K562 (cell line): ENCODE data around the gene KCNQ2. TPM values are rescaled to one million over a fixed set of nuclear protein-coding genes. Genes with fewer than 3 reads are reported as not detected.

Source experiments
- ATAC-seq: fragments of 200-7000 bp; cut with Tn5 transposase; 3 replicates; pipeline ENCODE4 v1.9.1; 2020; ENCODE audit warnings: moderate library complexity
- BruUV-seq: library from RNA; stranded (reverse); fragments of 400-500 nt; replicated peaks from 2 replicates; lab custom pipeline; 2021; lab: Mats Ljungman, UMichigan
- CTCF ChIA-PET: fragments of 300-600 bp; formaldehyde crosslinking; extraction: SDS; loops from one replicate; lab custom pipeline; 2021; ENCODE audit warnings: low intra/inter-chr PET ratio; lab: Yijun Ruan, JAX
- POLR2A ChIA-PET: fragments of 300-600, 350-650 bp; sonication (Branson Sonifier 250); formaldehyde crosslinking; extraction: SDS; loops from one replicate; lab custom pipeline; 2021; ENCODE audit warnings: antibody characterized with exemption, inconsistent platforms; lab: Yijun Ruan, JAX
- DNase-seq, 4 experiments: peaks; one replicate each; pipeline versions ENCODE4 v3.0.0 to v3.0.0-alpha.2; 2011 to 2018; ENCODE audit warnings: low spot score in 3 of 4, mixed read lengths in 3 of 4; ENCODE audit errors: extremely low read depth in 1 of 4
- FAIRE-seq: peaks from 2 replicates; lab custom pipeline; 2011; peaks lifted over from hg19 to GRCh38; lab: Jason Lieb, UNC
- H2AFZ ChIP-seq: 2 replicates; pipeline ENCODE4 v1.6.0; 2011; ENCODE audit warnings: low read depth, low read length, control low read depth, inconsistent platforms
- H3K27ac ChIP-seq: fragments of 200-600 bp; 3 replicates; pipeline ENCODE4 v1.8.0; 2011; ENCODE audit warnings: low read depth, mild to moderate bottlenecking, control low read depth, inconsistent platforms, low read length, moderate library complexity, mixed read lengths; ENCODE audit errors: extremely low read depth
- H3K27me3 ChIP-seq, 2 experiments: fragments of 300-600 bp in 1 of 2; 2 replicates in 1 of 2; 3 replicates in 1 of 2; pipeline versions ENCODE4 v1.6.0 to v1.8.0; 2011; ENCODE audit warnings: inconsistent platforms in 2 of 2, low read length in 2 of 2, mild to moderate bottlenecking in 1 of 2, mixed read lengths in 1 of 2, moderate library complexity in 1 of 2; ENCODE audit not compliant: control insufficient read depth in 2 of 2, insufficient read depth in 2 of 2
- H3K36me3 ChIP-seq: fragments of 300-600 bp; 3 replicates; pipeline ENCODE4 v1.8.0; 2011; ENCODE audit warnings: mild to moderate bottlenecking, low read length, inconsistent platforms; ENCODE audit not compliant: control insufficient read depth, insufficient read depth
- H3K4me1 ChIP-seq, 2 experiments: fragments of 200-600 bp in 1 of 2; replicated peaks in 1 of 2; 2 replicates in 1 of 2; 3 replicates in 1 of 2; pipeline versions ENCODE4 v1.5.1 to v1.8.0; 2011; ENCODE audit warnings: inconsistent platforms in 2 of 2, low read length in 2 of 2, mild to moderate bottlenecking in 1 of 2, mixed read lengths in 1 of 2, moderate library complexity in 1 of 2; ENCODE audit not compliant: control insufficient read depth in 2 of 2, insufficient read depth in 2 of 2
- H3K4me2 ChIP-seq: 2 replicates; pipeline ENCODE4 v1.6.1; 2011; ENCODE audit warnings: low read length, control low read depth, inconsistent platforms, mixed read lengths; ENCODE audit not compliant: insufficient read depth
- H3K4me3 ChIP-seq: fragments of 200-600 bp; sonication (generic), shearing (Covaris generic); 2 replicates; pipeline ENCODE4 v1.5.1; 2016; ENCODE audit warnings: control low read depth, inconsistent platforms
- H3K79me2 ChIP-seq: fragments of 200-600 bp; 3 replicates; pipeline ENCODE4 v1.8.0; 2011; ENCODE audit warnings: low read length, inconsistent platforms; ENCODE audit not compliant: control insufficient read depth, insufficient read depth
- H3K9ac ChIP-seq, 2 experiments: 2 replicates each; pipeline versions ENCODE4 v1.6.0 to v1.6.1; 2011; ENCODE audit warnings: low read depth in 2 of 2, low read length in 2 of 2, control low read depth in 1 of 2, inconsistent platforms in 1 of 2, mild to moderate bottlenecking in 1 of 2, mixed read lengths in 1 of 2; ENCODE audit not compliant: insufficient read depth in 1 of 2
- H3K9me1 ChIP-seq: one replicate; pipeline ENCODE4 v1.6.0; 2011; ENCODE audit warnings: inconsistent platforms, mild to moderate bottlenecking, low read length, moderate library complexity; ENCODE audit not compliant: control insufficient read depth, insufficient read depth
- H3K9me3 ChIP-seq: replicated peaks from 2 replicates; pipeline ENCODE4 v1.5.1; 2011; ENCODE audit warnings: low read depth, low read length, inconsistent platforms; ENCODE audit not compliant: control insufficient read depth, insufficient read depth
- H4K20me1 ChIP-seq: replicated peaks from 2 replicates; pipeline ENCODE4 v1.6.1; 2011; ENCODE audit warnings: low read length, inconsistent platforms, mixed read lengths; ENCODE audit not compliant: control insufficient read depth, insufficient read depth
- ATF3 ChIP-seq, 2 experiments: fragments of 450-650 bp in 1 of 2; sonication (generic) in 1 of 2; formaldehyde crosslinking in 1 of 2; IDR thresholded peaks in 1 of 2; conservative IDR thresholded peaks in 1 of 2; 2 replicates each; pipeline versions ENCODE4 v1.6.1 to v1.8.1; 2016 to 2023; ENCODE audit warnings: mild to moderate bottlenecking in 2 of 2, moderate library complexity in 2 of 2, inconsistent platforms in 1 of 2, missing genetic modification reagents in 1 of 2
- ATF6 ChIP-seq: sonication (generic); formaldehyde crosslinking; IDR thresholded peaks from 2 replicates; pipeline ENCODE4 v1.4.0; 2020; ENCODE audit warnings: mild to moderate bottlenecking, missing genetic modification reagents
- CEBPB ChIP-seq: fragments of 450-650 bp; IDR thresholded peaks from 2 replicates; pipeline ENCODE4 v1.6.1; 2016; ENCODE audit warnings: missing genetic modification characterization, missing compliant biosample characterization
- RCOR1 ChIP-seq, 2 experiments: IDR thresholded peaks; 2 replicates each; pipeline ENCODE4 v1.6.1; 2012; ENCODE audit warnings: low read depth in 2 of 2, low read length in 2 of 2, borderline replicate concordance in 1 of 2, improper control_type of control experiment in 1 of 2
- SMARCA4 ChIP-seq: fragments of 450-650 bp; IDR thresholded peaks from 2 replicates; pipeline ENCODE4 v1.6.1; 2016
- WGBS: fragments of 100-300 bp; shearing (Covaris generic); methylation state at CpG from one replicate; pipeline ENCODE4 v1.1.6; 2016; ENCODE audit warnings: low coverage, mixed read lengths; ENCODE audit not compliant: insufficient coverage; ENCODE audit errors: missing lambda C conversion rate; 5-methylcytosine and 5-hydroxymethylcytosine counted together
- in situ Hi-C: fragments of 300-500 bp; cut with MboI; formaldehyde crosslinking; loops from 4 replicates; pipeline ENCODE4 v1.15.0; 2018; ENCODE audit warnings: inconsistent platforms, mixed read lengths
- intact Hi-C: fragments of 100-400 bp; cut with micrococcal nuclease; formaldehyde crosslinking; loops from 2 replicates; pipeline ENCODE4 v1.14.2; 2022
- polyA plus RNA-seq, 8 experiments: library from polyadenylated mRNA; depleted of rRNA in 4 of 8; stranded (reverse) in 5 of 8; unstranded in 3 of 8; fragments of >200 nt; fragmentation: Nextera tagmentation in 2 of 8; fragmentation: Illumina TruSeq in 1 of 8; extraction: Ambion mirVana in 2 of 8; extraction: Trizol in 1 of 8; gene quantifications; 2 replicates each; pipeline versions ENCODE4 v1.2.1 to v1.2.3, GENCODE V29; 2011 to 2014; ENCODE audit warnings: inconsistent platforms in 1 of 8, missing spikeins in 1 of 8
- total RNA-seq, 7 experiments: library from RNA; depleted of rRNA in 6 of 7; stranded (reverse); fragments of >200 nt in 6 of 7; fragmentation: Illumina TruSeq in 2 of 7; extraction: Trizol in 2 of 7; gene quantifications; 2 replicates each; pipeline versions ENCODE4 v1.2.1 to v1.2.3, GENCODE V29; 2011 to 2021; ENCODE audit warnings: low replicate concordance in 1 of 7
- TF ChIP-seq, protein P1 (sequence below): fragments of 450-650 bp; IDR thresholded peaks from 2 replicates; pipeline ENCODE4 v1.6.1; 2016; ENCODE audit warnings: antibody characterized with exemption
- TF ChIP-seq, protein P2 (sequence below): fragments of 250-450 bp; sonication (Bioruptor Pico); IDR thresholded peaks from 2 replicates; pipeline ENCODE4 v1.5.0; 2022; ENCODE audit warnings: mild to moderate bottlenecking
- TF ChIP-seq, protein P3 (sequence below): conservative IDR thresholded peaks from 2 replicates; pipeline ENCODE4 v1.6.1; 2011; ENCODE audit warnings: low read depth, mild to moderate bottlenecking, low read length; ENCODE audit not compliant: control insufficient read depth
- TF ChIP-seq, protein P4 (sequence below): fragments of 250-450 bp; sonication (Bioruptor Pico); IDR thresholded peaks from 2 replicates; pipeline ENCODE4 v1.8.0; 2022; ENCODE audit warnings: inconsistent platforms, mild to moderate bottlenecking, moderate library complexity, borderline replicate concordance

KCNQ2 gene
- total and polyA plus RNA-seq, 9 of the 15 experiments (the other 6 are each of a cell fraction or from before 2014, with no cell fraction given) = 0.13 to 0.16 TPM; not detected in 7

DNA sequence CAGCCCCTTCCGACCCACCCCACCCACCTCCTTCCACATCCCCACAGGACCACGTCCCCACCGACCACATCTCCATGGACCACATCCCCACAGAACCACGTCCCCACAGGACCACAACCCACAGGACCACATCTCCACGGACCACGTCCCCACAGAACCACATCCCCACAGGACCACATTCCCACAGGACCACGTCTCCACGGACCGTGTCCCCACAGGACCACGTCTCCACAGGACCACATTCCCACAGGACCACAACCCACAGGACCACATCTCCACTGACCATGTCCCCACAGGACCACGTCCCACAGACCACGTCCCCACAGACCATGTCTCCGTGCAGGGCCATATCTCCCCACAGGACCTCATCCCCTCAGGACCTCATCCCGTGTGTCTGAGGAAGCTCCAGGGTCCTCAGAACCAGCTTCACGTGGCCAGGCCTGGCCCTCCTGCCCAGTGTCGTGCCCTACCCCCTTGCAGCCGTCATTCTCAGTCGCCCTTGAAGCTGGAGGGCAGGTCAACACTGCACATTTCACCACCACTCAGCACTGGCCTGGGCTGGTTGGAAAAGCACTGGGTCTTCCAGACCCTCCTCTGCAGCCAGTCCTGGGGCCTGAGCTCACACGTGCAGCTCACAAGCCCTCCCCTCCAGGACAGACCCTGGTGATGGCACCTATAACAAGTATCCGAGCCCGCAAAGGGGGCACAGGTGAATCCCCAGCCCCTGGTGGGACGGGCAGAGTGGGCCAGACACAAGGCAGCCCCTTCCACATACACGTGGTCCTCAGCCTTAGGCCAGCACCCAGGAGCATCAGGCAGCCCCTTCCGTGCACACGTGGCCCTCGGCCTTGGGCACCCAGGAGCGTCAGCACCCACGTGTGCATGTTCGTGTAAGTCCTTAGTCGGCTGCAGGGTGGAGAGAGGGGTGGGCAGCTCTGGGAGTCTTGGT lies 115.2 kb downstream of the KCNQ2 start:
- H3K9me3 ChIP-seq = no peaks in the 10 kb centered on the region
- H4K20me1 ChIP-seq = no peaks in the 10 kb centered on the region
- no peak for ATAC-seq
- H3K36me3 ChIP-seq = no peaks in the 10 kb centered on the region
- ChIA-PET CTCF (no interaction called here), POLR2A (interaction anchor here (1.4 kb wide), 1 partner anchor 11 kb away, joined by 4 read pairs; no protein-coding TSS in a partner anchor)
- 0% methylated on average over 22 of the region's 30 CpGs for WGBS
- no peak overlapping the region for H3K27ac ChIP-seq
- no peak for FAIRE-seq
- DNase-seq = no peak
- no peaks in the 10 kb centered on the region for H3K9me1 ChIP-seq
- peaks cover 0 to 15% of the 10 kb centered on the region in 2 experiments; a peak in 1 of 5 replicates for H3K4me1 ChIP-seq
- H3K27me3 ChIP-seq = peaks cover 0 to 13% of the 10 kb centered on the region in 2 experiments; a peak in 3 of 5 replicates
- in situ Hi-C loops = no loop called here
- H3K4me3 ChIP-seq = no peak overlapping the region
- H3K4me2 ChIP-seq = no peak overlapping the region
- intact Hi-C loops = no loop called here
- no TSS peak for BruUV-seq
- H2AFZ ChIP-seq = no peak overlapping the region
- H3K79me2 ChIP-seq = no peaks in the 10 kb centered on the region
- no peak overlapping the region; a peak in 1 of 4 replicates for H3K9ac ChIP-seq
- TF ChIP-seq SMARCA4 = no peak
- no peak for TF ChIP-seq CEBPB (tag)
- TF ChIP-seq, protein P1, sequence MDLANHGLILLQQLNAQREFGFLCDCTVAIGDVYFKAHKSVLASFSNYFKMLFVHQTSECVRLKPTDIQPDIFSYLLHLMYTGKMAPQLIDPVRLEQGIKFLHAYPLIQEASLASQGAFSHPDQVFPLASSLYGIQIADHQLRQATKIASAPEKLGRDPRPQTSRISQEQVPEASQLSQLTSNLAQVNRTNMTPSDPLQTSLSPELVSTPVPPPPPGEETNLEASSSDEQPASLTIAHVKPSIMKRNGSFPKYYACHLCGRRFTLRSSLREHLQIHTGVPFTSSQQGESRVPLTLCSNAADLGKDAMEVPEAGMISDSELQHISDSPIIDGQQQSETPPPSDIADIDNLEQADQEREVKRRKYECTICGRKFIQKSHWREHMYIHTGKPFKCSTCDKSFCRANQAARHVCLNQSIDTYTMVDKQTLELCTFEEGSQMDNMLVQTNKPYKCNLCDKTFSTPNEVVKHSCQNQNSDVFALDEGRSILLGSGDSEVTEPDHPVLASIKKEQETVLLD = no peak
- TF ChIP-seq ATF6 = no peak
- TF ChIP-seq, protein P2, sequence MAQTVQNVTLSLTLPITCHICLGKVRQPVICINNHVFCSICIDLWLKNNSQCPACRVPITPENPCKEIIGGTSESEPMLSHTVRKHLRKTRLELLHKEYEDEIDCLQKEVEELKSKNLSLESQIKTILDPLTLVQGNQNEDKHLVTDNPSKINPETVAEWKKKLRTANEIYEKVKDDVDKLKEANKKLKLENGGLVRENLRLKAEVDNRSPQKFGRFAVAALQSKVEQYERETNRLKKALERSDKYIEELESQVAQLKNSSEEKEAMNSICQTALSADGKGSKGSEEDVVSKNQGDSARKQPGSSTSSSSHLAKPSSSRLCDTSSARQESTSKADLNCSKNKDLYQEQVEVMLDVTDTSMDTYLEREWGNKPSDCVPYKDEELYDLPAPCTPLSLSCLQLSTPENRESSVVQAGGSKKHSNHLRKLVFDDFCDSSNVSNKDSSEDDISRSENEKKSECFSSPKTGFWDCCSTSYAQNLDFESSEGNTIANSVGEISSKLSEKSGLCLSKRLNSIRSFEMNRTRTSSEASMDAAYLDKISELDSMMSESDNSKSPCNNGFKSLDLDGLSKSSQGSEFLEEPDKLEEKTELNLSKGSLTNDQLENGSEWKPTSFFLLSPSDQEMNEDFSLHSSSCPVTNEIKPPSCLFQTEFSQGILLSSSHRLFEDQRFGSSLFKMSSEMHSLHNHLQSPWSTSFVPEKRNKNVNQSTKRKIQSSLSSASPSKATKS = no peak
- TF ChIP-seq, protein P3, sequence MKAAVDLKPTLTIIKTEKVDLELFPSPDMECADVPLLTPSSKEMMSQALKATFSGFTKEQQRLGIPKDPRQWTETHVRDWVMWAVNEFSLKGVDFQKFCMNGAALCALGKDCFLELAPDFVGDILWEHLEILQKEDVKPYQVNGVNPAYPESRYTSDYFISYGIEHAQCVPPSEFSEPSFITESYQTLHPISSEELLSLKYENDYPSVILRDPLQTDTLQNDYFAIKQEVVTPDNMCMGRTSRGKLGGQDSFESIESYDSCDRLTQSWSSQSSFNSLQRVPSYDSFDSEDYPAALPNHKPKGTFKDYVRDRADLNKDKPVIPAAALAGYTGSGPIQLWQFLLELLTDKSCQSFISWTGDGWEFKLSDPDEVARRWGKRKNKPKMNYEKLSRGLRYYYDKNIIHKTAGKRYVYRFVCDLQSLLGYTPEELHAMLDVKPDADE = no peak
- TF ChIP-seq, protein P4, sequence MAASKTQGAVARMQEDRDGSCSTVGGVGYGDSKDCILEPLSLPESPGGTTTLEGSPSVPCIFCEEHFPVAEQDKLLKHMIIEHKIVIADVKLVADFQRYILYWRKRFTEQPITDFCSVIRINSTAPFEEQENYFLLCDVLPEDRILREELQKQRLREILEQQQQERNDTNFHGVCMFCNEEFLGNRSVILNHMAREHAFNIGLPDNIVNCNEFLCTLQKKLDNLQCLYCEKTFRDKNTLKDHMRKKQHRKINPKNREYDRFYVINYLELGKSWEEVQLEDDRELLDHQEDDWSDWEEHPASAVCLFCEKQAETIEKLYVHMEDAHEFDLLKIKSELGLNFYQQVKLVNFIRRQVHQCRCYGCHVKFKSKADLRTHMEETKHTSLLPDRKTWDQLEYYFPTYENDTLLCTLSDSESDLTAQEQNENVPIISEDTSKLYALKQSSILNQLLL (CRISPR knock-in tag) = no peak
- TF ChIP-seq RCOR1 (IDR thresholded peaks at IDR 0.05; ENCODE audit: borderline replicate concordance in 1 of 2, low read depth in 2 of 2, low read length in 2 of 2) = no peak
- no peak for TF ChIP-seq ATF3 (IDR thresholded peaks at IDR 0.05)
- TF ChIP-seq ATF3 (CRISPR knock-in tag; conservative IDR thresholded peaks at IDR 0.05) = no peak
